ENCODE measurements around the gene LRG1. TPM values are rescaled to one million over a fixed set of nuclear protein-coding genes. Genes with fewer than 3 reads are reported as not detected.

Gene LRG1
- total and polyA plus RNA-seq, 9 of the 15 experiments (the other 6 are each of a cell fraction or from before 2014, with no cell fraction given), result 1.5 to 11.9 (median 8.7) TPM

GRCh38 chr19:4557144-4557970 lies 17.5 kb upstream of the LRG1 start (continued):
- no peak for TF ChIP-seq TSC22D4 (tag; IDR thresholded peaks at IDR 0.05)
- peak; percentile 65 for TF ChIP-seq ESRRA (IDR thresholded peaks at IDR 0.05; ENCODE audit: borderline replicate concordance, low read depth)
- TF ChIP-seq ZBTB49 (CRISPR knock-in tag; IDR thresholded peaks at IDR 0.05; ENCODE audit: borderline replicate concordance), result no peak
- no peak for TF ChIP-seq ZNF197 (CRISPR knock-in tag; IDR thresholded peaks at IDR 0.05; ENCODE audit: low read depth)
- TF ChIP-seq ZFP1 (CRISPR knock-in tag; IDR thresholded peaks at IDR 0.05), result no peak
- no peak for TF ChIP-seq POLR3G (IDR thresholded peaks at IDR 0.05; ENCODE audit: extremely low read depth, insufficient read length, insufficient replicate concordance)
- no peak for TF ChIP-seq E2F3 (CRISPR knock-in tag; IDR thresholded peaks at IDR 0.05)
- TF ChIP-seq CC2D1A (IDR thresholded peaks at IDR 0.05), result peak; percentile 74; the same call in 1 of the 2 replicates
- TF ChIP-seq SMARCE1 (IDR thresholded peaks at IDR 0.05), result peak; percentile 21; the same call in 1 of the 2 replicates
- TF ChIP-seq ARHGAP35 (IDR thresholded peaks at IDR 0.05; ENCODE audit: partially characterized antibody), result no peak
- TF ChIP-seq HMGXB4 (CRISPR knock-in tag; IDR thresholded peaks at IDR 0.05), result no peak
- TF ChIP-seq HSF4 (CRISPR knock-in tag; IDR thresholded peaks at IDR 0.05; ENCODE audit: borderline replicate concordance), result no peak
- TF ChIP-seq UBTF (IDR thresholded peaks at IDR 0.05; ENCODE audit: borderline replicate concordance in 1 of 2, low read depth in 2 of 2, low read length in 2 of 2), result no peak
- no peak for TF ChIP-seq JUN (IDR thresholded peaks at IDR 0.05; ENCODE audit: borderline replicate concordance, low read depth, low read length)
- TF ChIP-seq JUN (CRISPR knock-in tag; IDR thresholded peaks at IDR 0.05; ENCODE audit: borderline replicate concordance), result 0 out of 2 replicates have a peak, but pooled peaks have one; percentile 44
- no peak for TF ChIP-seq FOXM1 (IDR thresholded peaks at IDR 0.05; ENCODE audit: low read depth)
- no peak for TF ChIP-seq FOXM1 (CRISPR knock-in tag; IDR thresholded peaks at IDR 0.05; ENCODE audit: low read depth)
- no peak for TF ChIP-seq ARID3A (IDR thresholded peaks at IDR 0.05; ENCODE audit: borderline replicate concordance, low read depth, low read length)
- TF ChIP-seq NFE2L1 (tag; IDR thresholded peaks at IDR 0.05; ENCODE audit: borderline replicate concordance, low read depth), result no peak
